Activated CD8-positive, alpha-beta memory T cell treated with anti-CD3 and anti-CD28 coated beads, Interleukin-2, amount 50 U/mL, for 24 hours (primary cell): Measurements from ENCODE around the gene TRAIP.
A peak's percentile ranks its signal among the peaks of the same experiment; 100 is the strongest.

ENCODE experiments used
- DNase-seq: peaks from one replicate; pipeline ENCODE4 v3.0.0-alpha.2; 2020; ENCODE audit errors: extremely low read depth

TRAIP gene

GRCh38 chr3:49876567-49876966 is 20.2 kb upstream of the TRAIP start:
- DNase-seq = no peak

- DNase-seq = no peak
Observed at GRCh38 chr3:49873623-49874022, 17.3 kb upstream of the TRAIP start.

- no peak for DNase-seq
Observed at GRCh38 chr3:49872801-49873281, 16.5 kb upstream of the TRAIP start.

- no peak for DNase-seq
Observed at GRCh38 chr3:49871531-49872153, 15.3 kb upstream of the TRAIP start.

- no peak for DNase-seq
Observed at GRCh38 chr3:49869525-49870126, 13.3 kb upstream of the TRAIP start, which contains the start of gene CAMKV. Gene CAMKV (minus strand): TSS chr3:49869906. CDS start chr3:49862388, 7,518 bp downstream.

GRCh38 chr3:49868862-49869466 is 12.6 kb upstream of the TRAIP start:
- no peak for DNase-seq

GRCh38 chr3:49867871-49868321 is 11.5 kb upstream of the TRAIP start:
- DNase-seq = no peak

GRCh38 chr3:49867400-49867799 is 11.0 kb upstream of the TRAIP start:
- no peak for DNase-seq

GRCh38 chr3:49865198-49865784 is 8.9 kb upstream of the TRAIP start:
- no peak for DNase-seq

GRCh38 chr3:49864505-49864904 is 8.1 kb upstream of the TRAIP start:
- no peak for DNase-seq

- DNase-seq = no peak
Observed at GRCh38 chr3:49859576-49860305, 3.4 kb upstream of the TRAIP start.

GRCh38 chr3:49855662-49856061 is 702 bp downstream of the TRAIP start:
- DNase-seq = no peak

GRCh38 chr3:49845694-49846093 is 10.7 kb downstream of the TRAIP start:
- DNase-seq = no peak

GRCh38 chr3:49844464-49845183 is 11.7 kb downstream of the TRAIP start:
- DNase-seq = no peak

- DNase-seq = no peak
Observed at GRCh38 chr3:49842843-49843517, 13.4 kb downstream of the TRAIP start.

- DNase-seq = no peak
Observed at GRCh38 chr3:49841806-49842205, 14.6 kb downstream of the TRAIP start.

GRCh38 chr3:49841126-49841696 is 15.2 kb downstream of the TRAIP start:
- no peak for DNase-seq

GRCh38 chr3:49840388-49840787 is 16.0 kb downstream of the TRAIP start:
- no peak for DNase-seq

- DNase-seq = peak; percentile 49
Observed at GRCh38 chr3:49839193-49839809, 17.1 kb downstream of the TRAIP start.

GRCh38 chr3:49831341-49831740 is 25.0 kb downstream of the TRAIP start:
- DNase-seq = no peak
